ENCODE results near the gene MEX3B.
"Not testable (repeated sequence)": the region's sequence is repeated elsewhere in the genome, so short reads cannot be mapped to it uniquely, and the experiment has no call there.

The MEX3B gene

GRCh38 chr15:82012908-82013307 is 32.9 kb downstream of the MEX3B start:
- no CpG with 5 or more reads among the region's 7 CpGs for WGBS (ENCODE audit: insufficient coverage, insufficient read length)
- Histone ChIP-seq H3K27me3 (ENCODE audit: control insufficient read depth, insufficient read depth, low read length) (no peaks in the 10 kb centered on the region), H3K27ac (ENCODE audit: low read length) (no peak overlapping the region), H3K36me3 (ENCODE audit: control insufficient read depth, insufficient read depth, low read length) (no peaks in the 10 kb centered on the region), H3K4me1 (ENCODE audit: control insufficient read depth, insufficient read depth, low read length) (no peaks in the 10 kb centered on the region), H3K4me3 (ENCODE audit: low read length) (no peak overlapping the region), H3K9me3 (ENCODE audit: control insufficient read depth, insufficient read depth, low read length) (no peaks in the 10 kb centered on the region)
- no peak for DNase-seq (ENCODE audit: low read depth, low spot score)

GRCh38 chr15:82005239-82005638 is 40.6 kb downstream of the MEX3B start:
- Histone ChIP-seq H3K27me3 (ENCODE audit: control insufficient read depth, insufficient read depth, low read length) (no peaks in the 10 kb centered on the region), H3K36me3 (ENCODE audit: control insufficient read depth, insufficient read depth, low read length) (no peaks in the 10 kb centered on the region), H3K27ac (ENCODE audit: low read length) (no peak overlapping the region), H3K9me3 (ENCODE audit: control insufficient read depth, insufficient read depth, low read length) (no peaks in the 10 kb centered on the region; the same call in 1 of the 2 replicates), H3K4me1 (ENCODE audit: control insufficient read depth, insufficient read depth, low read length) (no peaks in the 10 kb centered on the region), H3K4me3 (ENCODE audit: low read length) (no peak overlapping the region)
- WGBS (ENCODE audit: insufficient coverage, insufficient read length): no CpG with 5 or more reads among the region's 1 CpG
- DNase-seq (ENCODE audit: low read depth, low spot score): no peak

- no peak overlapping the region for H3K4me3 ChIP-seq (ENCODE audit: low read length)
- DNase-seq (ENCODE audit: low read depth, low spot score): no peak
- H3K36me3 ChIP-seq (ENCODE audit: control insufficient read depth, insufficient read depth, low read length): no peaks in the 10 kb centered on the region
- H3K9me3 ChIP-seq (ENCODE audit: control insufficient read depth, insufficient read depth, low read length): no peaks in the 10 kb centered on the region; the same call in 1 of the 2 replicates
- no peak overlapping the region for H3K27ac ChIP-seq (ENCODE audit: low read length)
- H3K4me1 ChIP-seq (ENCODE audit: control insufficient read depth, insufficient read depth, low read length): no peaks in the 10 kb centered on the region
- WGBS (ENCODE audit: insufficient coverage, insufficient read length): no CpG with 5 or more reads among the region's 3 CpGs
- no peaks in the 10 kb centered on the region for H3K27me3 ChIP-seq (ENCODE audit: control insufficient read depth, insufficient read depth, low read length)
Measured at GRCh38 chr15:82003916-82004315, 41.9 kb downstream of the MEX3B start.

GRCh38 chr15:81995081-81995480 is 50.7 kb downstream of the MEX3B start:
- no CpG with 5 or more reads among the region's 22 CpGs for WGBS (ENCODE audit: insufficient coverage, insufficient read length)
- H3K27ac ChIP-seq (ENCODE audit: low read length); H3K27me3 ChIP-seq (ENCODE audit: control insufficient read depth, insufficient read depth, low read length); H3K4me1 ChIP-seq (ENCODE audit: control insufficient read depth, insufficient read depth, low read length); H3K36me3 ChIP-seq (ENCODE audit: control insufficient read depth, insufficient read depth, low read length); H3K9me3 ChIP-seq (ENCODE audit: control insufficient read depth, insufficient read depth, low read length); DNase-seq (ENCODE audit: low read depth, low spot score): not testable (repeated sequence)
- peak overlapping the region; percentile 62; the same call in 1 of the 2 replicates for H3K4me3 ChIP-seq (ENCODE audit: low read length)

DNA sequence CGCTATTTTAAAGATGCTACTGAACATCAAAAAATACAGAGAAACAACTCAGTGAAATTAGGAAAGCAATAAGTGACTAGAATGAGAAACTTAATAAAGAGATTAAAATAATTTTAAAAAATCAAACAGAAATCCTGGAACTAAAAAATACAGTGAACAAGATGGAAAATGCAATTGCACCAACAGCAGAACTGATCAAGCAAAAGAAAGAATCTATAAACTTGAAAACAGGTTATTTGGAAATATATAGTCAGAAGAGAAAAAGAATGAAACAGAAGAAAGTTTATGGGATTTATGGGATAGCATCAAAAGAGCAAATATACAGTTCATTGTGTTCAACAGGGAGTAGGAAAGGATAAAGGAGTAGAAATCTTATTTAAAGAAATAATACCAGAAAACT is 53.3 kb downstream of the MEX3B start:
- H3K36me3 ChIP-seq (ENCODE audit: control insufficient read depth, insufficient read depth, low read length): no peaks in the 10 kb centered on the region
- no CpG with 5 or more reads among the region's 1 CpG for WGBS (ENCODE audit: insufficient coverage, insufficient read length)
- H3K4me1 ChIP-seq (ENCODE audit: control insufficient read depth, insufficient read depth, low read length): no peaks in the 10 kb centered on the region
- H3K4me3 ChIP-seq (ENCODE audit: low read length): no peak overlapping the region
- no peak for DNase-seq (ENCODE audit: low read depth, low spot score)
- H3K27ac ChIP-seq (ENCODE audit: low read length): no peak overlapping the region
- no peaks in the 10 kb centered on the region for H3K9me3 ChIP-seq (ENCODE audit: control insufficient read depth, insufficient read depth, low read length)
- H3K27me3 ChIP-seq (ENCODE audit: control insufficient read depth, insufficient read depth, low read length): no peaks in the 10 kb centered on the region
